Measurements from ENCODE around the gene ARFGEF3.

GRCh38 chr6:138310294-138310693, 148.6 kb downstream of the ARFGEF3 start:
- TF ChIP-seq POLR2AphosphoS5 (IDR thresholded peaks at IDR 0.05) (no peak), POLR2A (IDR thresholded peaks at IDR 0.05) (no peak)
- TF ChIP-seq, protein P1, sequence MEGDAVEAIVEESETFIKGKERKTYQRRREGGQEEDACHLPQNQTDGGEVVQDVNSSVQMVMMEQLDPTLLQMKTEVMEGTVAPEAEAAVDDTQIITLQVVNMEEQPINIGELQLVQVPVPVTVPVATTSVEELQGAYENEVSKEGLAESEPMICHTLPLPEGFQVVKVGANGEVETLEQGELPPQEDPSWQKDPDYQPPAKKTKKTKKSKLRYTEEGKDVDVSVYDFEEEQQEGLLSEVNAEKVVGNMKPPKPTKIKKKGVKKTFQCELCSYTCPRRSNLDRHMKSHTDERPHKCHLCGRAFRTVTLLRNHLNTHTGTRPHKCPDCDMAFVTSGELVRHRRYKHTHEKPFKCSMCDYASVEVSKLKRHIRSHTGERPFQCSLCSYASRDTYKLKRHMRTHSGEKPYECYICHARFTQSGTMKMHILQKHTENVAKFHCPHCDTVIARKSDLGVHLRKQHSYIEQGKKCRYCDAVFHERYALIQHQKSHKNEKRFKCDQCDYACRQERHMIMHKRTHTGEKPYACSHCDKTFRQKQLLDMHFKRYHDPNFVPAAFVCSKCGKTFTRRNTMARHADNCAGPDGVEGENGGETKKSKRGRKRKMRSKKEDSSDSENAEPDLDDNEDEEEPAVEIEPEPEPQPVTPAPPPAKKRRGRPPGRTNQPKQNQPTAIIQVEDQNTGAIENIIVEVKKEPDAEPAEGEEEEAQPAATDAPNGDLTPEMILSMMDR (IDR thresholded peaks at IDR 0.05) = no peak
